ENCODE measurements around the gene VGLL4.

DNA sequence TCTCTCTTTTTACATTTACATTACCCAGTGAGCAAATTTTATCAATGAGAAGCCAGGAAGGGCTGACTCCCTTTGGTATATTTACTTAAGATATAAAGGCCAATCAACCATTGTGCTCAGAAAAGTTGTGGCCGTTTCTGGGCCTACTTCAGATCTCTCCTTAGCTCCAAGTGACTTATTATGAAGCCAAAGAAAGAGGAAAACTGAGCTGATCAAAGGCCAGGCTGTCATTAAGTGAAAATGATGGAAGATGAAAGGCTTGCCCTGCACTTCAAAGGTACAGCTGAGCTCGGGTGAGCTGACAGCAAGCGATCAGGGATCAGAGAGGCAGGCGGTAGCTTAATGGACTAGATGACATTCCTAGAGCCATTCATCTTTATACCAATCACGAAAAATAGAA is 24.8 kb downstream of the VGLL4 start:
- TF ChIP-seq ZNF138 (CRISPR knock-in tag; conservative IDR thresholded peaks at IDR 0.05) (no peak), NR2C2 (CRISPR knock-in tag; IDR thresholded peaks at IDR 0.05) (no peak), ZBTB21 (CRISPR knock-in tag; IDR thresholded peaks at IDR 0.05; ENCODE audit: borderline replicate concordance) (no peak), FOXJ3 (CRISPR knock-in tag; IDR thresholded peaks at IDR 0.05; ENCODE audit: borderline replicate concordance) (no peak)
- TF ChIP-seq, protein P1, sequence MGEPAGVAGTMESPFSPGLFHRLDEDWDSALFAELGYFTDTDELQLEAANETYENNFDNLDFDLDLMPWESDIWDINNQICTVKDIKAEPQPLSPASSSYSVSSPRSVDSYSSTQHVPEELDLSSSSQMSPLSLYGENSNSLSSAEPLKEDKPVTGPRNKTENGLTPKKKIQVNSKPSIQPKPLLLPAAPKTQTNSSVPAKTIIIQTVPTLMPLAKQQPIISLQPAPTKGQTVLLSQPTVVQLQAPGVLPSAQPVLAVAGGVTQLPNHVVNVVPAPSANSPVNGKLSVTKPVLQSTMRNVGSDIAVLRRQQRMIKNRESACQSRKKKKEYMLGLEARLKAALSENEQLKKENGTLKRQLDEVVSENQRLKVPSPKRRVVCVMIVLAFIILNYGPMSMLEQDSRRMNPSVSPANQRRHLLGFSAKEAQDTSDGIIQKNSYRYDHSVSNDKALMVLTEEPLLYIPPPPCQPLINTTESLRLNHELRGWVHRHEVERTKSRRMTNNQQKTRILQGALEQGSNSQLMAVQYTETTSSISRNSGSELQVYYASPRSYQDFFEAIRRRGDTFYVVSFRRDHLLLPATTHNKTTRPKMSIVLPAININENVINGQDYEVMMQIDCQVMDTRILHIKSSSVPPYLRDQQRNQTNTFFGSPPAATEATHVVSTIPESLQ (CRISPR knock-in tag; IDR thresholded peaks at IDR 0.05): no peak
- TF ChIP-seq, protein P2, sequence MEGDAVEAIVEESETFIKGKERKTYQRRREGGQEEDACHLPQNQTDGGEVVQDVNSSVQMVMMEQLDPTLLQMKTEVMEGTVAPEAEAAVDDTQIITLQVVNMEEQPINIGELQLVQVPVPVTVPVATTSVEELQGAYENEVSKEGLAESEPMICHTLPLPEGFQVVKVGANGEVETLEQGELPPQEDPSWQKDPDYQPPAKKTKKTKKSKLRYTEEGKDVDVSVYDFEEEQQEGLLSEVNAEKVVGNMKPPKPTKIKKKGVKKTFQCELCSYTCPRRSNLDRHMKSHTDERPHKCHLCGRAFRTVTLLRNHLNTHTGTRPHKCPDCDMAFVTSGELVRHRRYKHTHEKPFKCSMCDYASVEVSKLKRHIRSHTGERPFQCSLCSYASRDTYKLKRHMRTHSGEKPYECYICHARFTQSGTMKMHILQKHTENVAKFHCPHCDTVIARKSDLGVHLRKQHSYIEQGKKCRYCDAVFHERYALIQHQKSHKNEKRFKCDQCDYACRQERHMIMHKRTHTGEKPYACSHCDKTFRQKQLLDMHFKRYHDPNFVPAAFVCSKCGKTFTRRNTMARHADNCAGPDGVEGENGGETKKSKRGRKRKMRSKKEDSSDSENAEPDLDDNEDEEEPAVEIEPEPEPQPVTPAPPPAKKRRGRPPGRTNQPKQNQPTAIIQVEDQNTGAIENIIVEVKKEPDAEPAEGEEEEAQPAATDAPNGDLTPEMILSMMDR (IDR thresholded peaks at IDR 0.05): no peak
- TF ChIP-seq, protein P3, sequence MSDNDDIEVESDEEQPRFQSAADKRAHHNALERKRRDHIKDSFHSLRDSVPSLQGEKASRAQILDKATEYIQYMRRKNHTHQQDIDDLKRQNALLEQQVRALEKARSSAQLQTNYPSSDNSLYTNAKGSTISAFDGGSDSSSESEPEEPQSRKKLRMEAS (CRISPR knock-in tag; IDR thresholded peaks at IDR 0.05): no peak

All from WTC11 (cell line).